Duodenal mucosa (tissue), 2 donors: ENCODE measurements around the gene ADAMTS12.

Experiments used
- H3K27ac ChIP-seq: one replicate; pipeline ENCODE4 v1.7.0; 2013; ENCODE audit warnings: low read depth, low read length
- H3K27me3 ChIP-seq, 2 donors: one replicate each; pipeline ENCODE4 v1.7.0; 2013; ENCODE audit warnings: low read length in 2 of 2, control low read depth in 1 of 2; ENCODE audit not compliant: insufficient read depth in 2 of 2, control insufficient read depth in 1 of 2
- H3K36me3 ChIP-seq, 2 donors: one replicate each; pipeline ENCODE4 v1.7.0; 2013; ENCODE audit warnings: low read length in 2 of 2, control low read depth in 1 of 2; ENCODE audit not compliant: insufficient read depth in 2 of 2, control insufficient read depth in 1 of 2
- H3K4me1 ChIP-seq, 2 donors: one replicate each; pipeline ENCODE4 v1.7.0; 2013; ENCODE audit warnings: low read length in 2 of 2, control low read depth in 1 of 2; ENCODE audit not compliant: insufficient read depth in 2 of 2, control insufficient read depth in 1 of 2
- H3K4me3 ChIP-seq, 2 donors: one replicate each; pipeline ENCODE4 v1.7.0; 2013; ENCODE audit warnings: low read length in 2 of 2, low read depth in 1 of 2
- H3K9ac ChIP-seq, 2 donors: one replicate each; pipeline ENCODE4 v1.7.0; 2013; ENCODE audit warnings: low read length in 2 of 2, low read depth in 1 of 2
- H3K9me3 ChIP-seq, 2 donors: one replicate each; pipeline ENCODE4 v1.7.0; 2013; ENCODE audit warnings: low read length in 2 of 2, control low read depth in 1 of 2; ENCODE audit not compliant: control insufficient read depth in 1 of 2

Gene ADAMTS12

DNA sequence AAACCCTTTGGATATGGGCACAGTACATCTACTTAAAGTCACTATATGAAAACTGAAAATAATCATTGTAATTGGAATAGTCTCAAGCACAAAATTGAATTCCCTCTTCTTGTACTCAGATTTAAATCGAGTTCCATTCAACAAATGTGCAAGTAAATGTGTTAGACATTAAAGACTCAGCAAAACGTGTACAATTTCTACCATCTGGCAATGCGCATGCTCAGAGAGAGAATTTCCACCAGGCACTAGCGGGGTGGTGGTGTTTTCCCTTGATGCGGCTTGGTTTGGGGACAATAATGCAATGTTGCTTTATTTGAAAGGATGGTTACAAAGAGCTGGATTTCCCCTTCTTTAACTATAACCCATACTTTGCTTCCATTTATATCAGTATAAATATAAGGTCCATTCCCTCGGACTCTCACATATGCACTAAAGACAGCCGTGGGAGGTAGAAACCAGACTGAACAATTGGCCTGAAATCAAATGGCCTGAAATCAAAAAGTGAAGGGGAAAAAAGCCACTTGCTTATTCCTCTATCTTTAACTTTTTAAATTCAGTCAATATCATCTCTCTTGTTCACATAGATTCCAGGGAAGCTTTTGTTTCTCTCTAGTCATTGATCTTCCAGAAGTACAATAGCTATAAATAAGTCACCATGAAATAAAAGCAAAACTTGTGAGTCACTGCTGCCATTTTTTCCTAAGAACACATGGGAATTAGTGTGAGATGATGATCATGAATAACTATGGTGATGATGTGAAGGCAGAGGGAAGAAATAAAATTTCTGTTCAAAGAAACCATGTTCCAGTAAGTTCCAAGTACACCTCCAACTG lies 59.2 kb downstream of the ADAMTS12 start:
- H3K36me3 ChIP-seq: no peaks in the 10 kb centered on the region
- no peak overlapping the region for H3K9ac ChIP-seq
- no peaks in the 10 kb centered on the region for H3K27me3 ChIP-seq
- no peaks in the 10 kb centered on the region for H3K4me1 ChIP-seq
- no peaks in the 10 kb centered on the region for H3K9me3 ChIP-seq
- H3K4me3 ChIP-seq: no peak overlapping the region
- no peak overlapping the region for H3K27ac ChIP-seq

DNA sequence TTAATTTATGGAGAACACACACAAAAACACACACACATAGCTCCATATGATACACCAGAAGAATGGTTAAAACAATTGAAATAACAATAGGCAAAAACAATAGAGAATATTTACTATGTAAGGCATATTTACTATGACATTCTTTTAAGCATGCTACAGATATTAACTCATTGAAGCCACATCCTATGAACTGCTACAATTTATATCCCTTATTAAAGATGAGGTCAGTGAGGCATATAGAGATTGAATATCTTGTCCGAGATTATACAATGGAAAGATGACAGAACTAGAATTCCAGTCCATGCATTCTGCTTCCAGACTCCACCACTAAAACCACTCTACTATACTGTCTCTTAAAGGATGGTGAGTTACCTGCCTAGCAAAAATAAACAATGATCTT lies 60.7 kb downstream of the ADAMTS12 start:
- Histone ChIP-seq H3K4me1 (no peaks in the 10 kb centered on the region), H3K4me3 (no peak overlapping the region), H3K36me3 (no peaks in the 10 kb centered on the region), H3K27ac (no peak overlapping the region), H3K9me3 (no peaks in the 10 kb centered on the region), H3K27me3 (no peaks in the 10 kb centered on the region), H3K9ac (no peak overlapping the region)

DNA sequence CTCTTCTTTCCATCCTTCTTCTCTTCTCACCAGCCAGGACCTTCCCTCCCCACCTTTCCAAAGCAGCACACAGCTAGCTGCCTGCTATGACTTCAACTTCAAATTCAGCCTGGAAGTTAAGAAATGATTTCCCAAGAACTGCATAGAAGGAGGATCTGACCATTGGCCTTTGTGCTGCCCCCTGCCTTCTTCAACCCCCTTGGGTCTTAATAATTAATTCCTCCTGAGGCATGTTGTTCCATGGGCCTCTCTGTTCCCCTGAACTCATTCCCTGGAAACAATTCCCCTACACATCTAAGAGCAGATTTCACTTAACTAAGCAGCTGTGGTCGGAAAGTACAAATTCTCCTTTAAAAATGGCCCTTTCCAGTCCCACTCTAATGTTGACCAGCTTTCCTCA lies 62.4 kb downstream of the ADAMTS12 start:
- Histone ChIP-seq H3K4me3 (no peak overlapping the region), H3K36me3 (no peaks in the 10 kb centered on the region), H3K9ac (no peak overlapping the region), H3K27ac (no peak overlapping the region), H3K27me3 (no peaks in the 10 kb centered on the region), H3K4me1 (no peaks in the 10 kb centered on the region), H3K9me3 (no peaks in the 10 kb centered on the region)

DNA sequence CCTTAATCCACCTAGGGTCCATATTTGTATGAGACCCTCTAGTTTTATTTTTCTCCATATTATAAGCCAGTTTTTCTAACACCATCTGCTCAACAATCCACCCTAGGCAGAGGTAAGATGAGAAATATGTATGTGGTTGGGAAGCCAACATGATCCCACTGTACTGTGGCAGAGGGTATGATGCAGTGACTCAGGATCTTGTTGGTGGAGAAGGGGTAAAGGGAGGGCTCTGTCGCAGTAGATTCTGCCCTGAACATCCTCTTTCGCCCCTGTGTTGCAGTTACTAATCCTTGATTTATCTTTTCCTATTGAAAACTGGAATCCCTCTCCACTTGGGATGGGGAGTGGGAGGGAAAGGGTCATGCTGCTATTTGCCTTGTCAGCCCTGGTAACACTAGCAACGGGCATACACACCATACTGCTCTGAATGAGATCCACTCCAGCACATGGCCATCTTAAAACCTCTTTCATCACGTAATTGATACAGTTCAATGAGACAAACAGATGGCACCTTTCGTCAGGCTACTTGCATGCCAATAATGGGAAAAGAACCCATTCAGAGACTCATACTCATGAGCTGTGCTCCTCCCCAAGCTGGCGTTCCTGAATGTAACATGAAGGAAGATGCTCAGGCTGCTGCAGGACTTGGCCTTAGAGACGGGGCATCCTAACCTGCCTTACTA lies 63.0 kb downstream of the ADAMTS12 start:
- H3K27ac ChIP-seq: no peak overlapping the region

DNA sequence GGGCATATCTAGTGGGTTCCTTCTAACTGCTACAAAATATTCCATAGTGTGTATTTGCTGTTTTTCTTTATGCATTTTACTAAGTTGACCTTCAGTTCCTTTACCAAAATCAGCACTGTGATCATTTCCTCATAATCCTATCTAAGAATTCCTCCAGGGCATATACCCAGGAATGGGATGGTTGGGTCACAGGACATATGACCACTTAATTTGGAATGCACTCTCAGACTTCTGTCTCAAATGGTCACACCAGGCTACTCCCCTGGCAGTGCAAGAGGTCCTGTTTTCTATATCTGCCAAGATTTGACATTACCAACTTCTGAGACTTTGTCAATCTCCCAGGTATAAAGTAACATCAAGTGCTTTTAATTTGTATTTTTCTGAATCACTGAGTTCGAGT lies 63.9 kb downstream of the ADAMTS12 start:
- H3K9me3 ChIP-seq: no peaks in the 10 kb centered on the region

More for the DNA sequence above, 63.0 kb downstream of the ADAMTS12 start:
- H3K4me1 ChIP-seq: no peaks in the 10 kb centered on the region
- H3K4me3 ChIP-seq: no peak overlapping the region
- H3K9me3 ChIP-seq: no peaks in the 10 kb centered on the region
- H3K36me3 ChIP-seq: no peaks in the 10 kb centered on the region
- no peak overlapping the region for H3K9ac ChIP-seq
- no peaks in the 10 kb centered on the region for H3K27me3 ChIP-seq

DNA sequence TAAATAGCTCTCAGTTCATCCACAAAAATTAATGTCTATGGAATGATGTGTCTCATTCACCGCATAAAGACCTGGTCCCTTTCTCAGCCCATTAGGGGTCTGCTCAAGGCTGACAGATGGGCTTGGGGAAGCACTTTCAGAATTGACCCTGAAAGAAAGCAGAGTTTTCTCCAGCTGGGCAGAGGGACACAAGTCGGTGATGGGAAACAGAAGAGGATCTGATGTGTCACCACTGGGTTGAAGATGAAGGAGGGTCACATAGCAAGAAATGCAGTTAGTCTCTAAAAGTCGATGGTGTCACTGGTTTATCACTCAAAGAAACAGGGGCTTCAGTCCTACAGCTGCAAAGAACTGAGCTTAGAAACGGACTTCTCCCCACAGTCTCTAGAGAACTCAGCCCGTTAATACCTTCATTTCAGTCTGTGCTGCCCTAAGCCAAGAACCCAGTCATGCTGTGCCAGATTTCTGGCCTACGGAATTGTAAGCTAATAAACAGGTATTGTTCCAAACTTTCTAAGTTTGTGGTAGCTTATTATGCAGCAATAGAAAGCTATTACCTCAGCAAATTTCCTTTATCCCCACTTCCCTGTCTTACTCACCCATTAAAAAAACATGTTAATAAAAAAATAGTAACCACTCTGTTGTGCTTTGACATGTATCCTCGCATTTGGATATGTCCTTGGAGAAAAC lies 64.6 kb downstream of the ADAMTS12 start:
- H3K9me3 ChIP-seq: no peaks in the 10 kb centered on the region
- H3K4me3 ChIP-seq: no peak overlapping the region
- no peaks in the 10 kb centered on the region for H3K27me3 ChIP-seq
- no peaks in the 10 kb centered on the region for H3K36me3 ChIP-seq
- H3K4me1 ChIP-seq: no peaks in the 10 kb centered on the region
- H3K27ac ChIP-seq: no peak overlapping the region
- no peak overlapping the region for H3K9ac ChIP-seq

More for the DNA sequence above, 63.9 kb downstream of the ADAMTS12 start:
- Histone ChIP-seq H3K4me1 (no peaks in the 10 kb centered on the region), H3K36me3 (no peaks in the 10 kb centered on the region), H3K27ac (no peak overlapping the region), H3K4me3 (no peak overlapping the region), H3K9ac (no peak overlapping the region), H3K27me3 (no peaks in the 10 kb centered on the region)

DNA sequence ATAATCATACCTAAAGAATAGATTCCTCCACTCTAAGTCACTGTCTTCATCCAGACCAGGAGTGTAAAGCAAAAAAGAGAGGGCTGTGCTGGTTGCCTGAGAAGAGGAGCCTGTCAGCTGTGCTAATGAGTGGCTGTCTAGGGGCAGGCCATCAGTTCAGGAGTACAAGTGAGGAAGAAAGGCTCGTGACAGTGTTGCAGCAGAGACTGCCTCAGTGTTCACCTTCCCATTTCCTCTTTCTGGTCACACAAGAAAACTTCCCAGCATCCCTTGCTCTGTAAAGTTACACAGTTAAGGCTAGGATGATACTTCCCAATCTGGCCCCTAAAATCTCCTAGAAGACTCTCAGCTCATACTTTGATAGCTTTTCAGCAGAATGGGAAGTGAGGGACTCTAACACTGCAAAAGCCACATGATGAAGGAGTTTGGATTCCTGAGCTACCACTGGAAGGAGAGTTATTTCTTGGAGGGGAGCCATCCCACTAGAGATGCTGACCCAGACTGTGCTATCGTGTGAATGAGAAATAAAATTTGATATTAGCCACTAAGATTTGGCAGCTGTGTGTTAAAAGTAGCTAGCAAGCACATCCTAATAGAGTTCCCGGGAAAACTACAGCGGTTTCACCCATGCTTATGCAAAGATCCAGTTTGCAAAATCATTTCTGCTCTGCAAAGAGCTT lies 67.1 kb downstream of the ADAMTS12 start:
- Histone ChIP-seq H3K4me3 (no peak overlapping the region), H3K4me1 (no peaks in the 10 kb centered on the region), H3K9ac (no peak overlapping the region), H3K27me3 (no peaks in the 10 kb centered on the region), H3K9me3 (no peaks in the 10 kb centered on the region), H3K36me3 (no peaks in the 10 kb centered on the region), H3K27ac (no peak overlapping the region)

DNA sequence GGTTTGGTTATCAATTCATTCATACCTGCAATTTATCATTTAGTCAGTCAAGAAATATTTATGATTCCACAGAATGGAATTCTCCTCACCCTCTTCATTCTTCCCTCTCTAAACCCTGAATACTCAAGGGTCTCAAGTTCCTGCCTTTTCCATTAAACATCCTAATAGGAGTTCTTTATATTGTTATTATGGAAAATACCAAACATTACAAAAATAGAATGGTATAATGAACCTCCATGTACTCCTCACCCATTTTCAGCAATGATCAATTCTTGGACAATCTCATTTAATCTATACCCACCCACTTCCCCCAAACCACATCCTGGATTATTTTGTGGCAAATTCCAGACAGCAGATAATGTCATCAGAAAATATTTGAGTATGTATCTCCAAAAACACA lies 74.5 kb downstream of the ADAMTS12 start:
- H3K9ac ChIP-seq: no peak overlapping the region
- H3K36me3 ChIP-seq: no peaks in the 10 kb centered on the region
- no peak overlapping the region for H3K27ac ChIP-seq
- no peaks in the 10 kb centered on the region for H3K27me3 ChIP-seq
- no peak overlapping the region for H3K4me3 ChIP-seq
- no peaks in the 10 kb centered on the region for H3K9me3 ChIP-seq
- no peaks in the 10 kb centered on the region for H3K4me1 ChIP-seq

DNA sequence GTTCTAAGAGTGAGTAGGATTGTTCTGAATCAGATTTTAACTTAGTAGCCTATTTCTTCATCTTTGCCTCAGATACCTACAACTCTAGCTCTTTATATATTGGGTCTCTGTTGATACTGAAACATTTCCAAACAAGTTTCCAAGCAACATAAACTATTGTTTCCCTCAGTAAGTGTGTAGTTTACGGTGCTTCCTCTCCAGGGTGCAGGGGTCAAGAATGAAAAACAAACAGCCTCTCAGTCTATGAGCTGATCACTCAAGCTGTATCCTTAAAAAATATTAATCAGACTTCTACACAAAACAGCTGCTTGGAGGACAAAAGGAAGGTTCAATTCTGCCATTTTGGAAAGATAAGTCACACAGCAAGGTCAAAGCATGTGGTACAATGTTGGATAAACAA lies 75.0 kb downstream of the ADAMTS12 start:
- Histone ChIP-seq H3K27me3 (no peaks in the 10 kb centered on the region), H3K4me3 (no peak overlapping the region), H3K27ac (no peak overlapping the region), H3K9ac (no peak overlapping the region), H3K9me3 (no peaks in the 10 kb centered on the region), H3K4me1 (no peaks in the 10 kb centered on the region), H3K36me3 (no peaks in the 10 kb centered on the region)

DNA sequence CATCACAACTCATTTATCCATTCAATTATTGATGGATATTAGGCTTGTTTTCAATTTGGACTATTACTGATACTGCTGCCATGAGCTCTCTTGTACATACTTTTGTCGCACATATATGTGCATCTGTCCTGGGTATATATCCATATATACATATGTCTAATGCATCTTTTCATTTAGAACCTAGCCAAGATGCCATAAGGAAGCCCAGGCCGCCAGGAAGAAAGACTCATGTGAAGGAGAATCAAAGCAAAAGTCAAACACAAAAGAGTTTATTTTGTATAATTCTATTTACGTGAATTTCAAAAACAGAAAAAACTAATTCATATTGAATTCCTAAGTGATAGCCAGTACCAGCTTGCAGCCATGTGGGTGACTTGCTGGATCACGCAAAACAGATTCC lies 79.0 kb downstream of the ADAMTS12 start:
- Histone ChIP-seq H3K9me3 (no peaks in the 10 kb centered on the region), H3K36me3 (no peaks in the 10 kb centered on the region), H3K27me3 (no peaks in the 10 kb centered on the region)

More for the DNA sequence above, 79.0 kb downstream of the ADAMTS12 start:
- Histone ChIP-seq H3K4me1 (no peaks in the 10 kb centered on the region), H3K27ac (no peak overlapping the region), H3K4me3 (no peak overlapping the region), H3K9ac (no peak overlapping the region)
